Coronary artery (tissue), 2 donors: Measurements from ENCODE around the gene ARID2.

ENCODE experiments used
- DNase-seq: peaks from one replicate; pipeline ENCODE4 v3.0.0-alpha.2; 2017; ENCODE audit warnings: low spot score
- H3K27ac ChIP-seq, 2 donors: fragments of 200-600 bp; sonication (generic); one replicate each; pipeline ENCODE4 v1.5.1; 2016 to 2019
- H3K4me3 ChIP-seq: fragments of 200-600 bp; sonication (generic); 2 replicates; pipeline ENCODE4 v1.5.1; 2016; ENCODE audit warnings: mild to moderate bottlenecking, moderate library complexity
- CTCF ChIP-seq: fragments of 200-600 bp; sonication (generic); IDR thresholded peaks from one replicate; pipeline ENCODE4 v1.5.1; 2019; ENCODE audit warnings: antibody characterized with exemption

Gene ARID2

GRCh38 chr12:45732250-45732649 lies 2.7 kb downstream of the ARID2 start:
- no peak for DNase-seq
- no peak for TF ChIP-seq CTCF
- peak overlapping the region; percentile 44 to 94 for H3K27ac ChIP-seq
- H3K4me3 ChIP-seq, result peak overlapping the region; percentile 93

GRCh38 chr12:45732936-45733335 lies 3.4 kb downstream of the ARID2 start:
- no peak for TF ChIP-seq CTCF
- H3K27ac ChIP-seq, result peak overlapping the region; percentile 29 to 94
- DNase-seq, result no peak
- H3K4me3 ChIP-seq, result no peak overlapping the region

- H3K27ac ChIP-seq, result no peak overlapping the region
- H3K4me3 ChIP-seq, result no peak overlapping the region
- TF ChIP-seq CTCF, result no peak
- no peak for DNase-seq
These were observed 8.1 kb downstream of the ARID2 start for GRCh38 chr12:45737638-45738037.

GRCh38 chr12:45742590-45742989 lies 13.1 kb downstream of the ARID2 start:
- TF ChIP-seq CTCF, result no peak
- no peak overlapping the region for H3K27ac ChIP-seq
- no peak overlapping the region for H3K4me3 ChIP-seq
- DNase-seq, result no peak

GRCh38 chr12:45743247-45743646 lies 13.7 kb downstream of the ARID2 start:
- H3K27ac ChIP-seq, result no peak overlapping the region
- TF ChIP-seq CTCF, result no peak
- H3K4me3 ChIP-seq, result no peak overlapping the region
- no peak for DNase-seq

GRCh38 chr12:45745861-45746277 lies 16.4 kb downstream of the ARID2 start:
- Histone ChIP-seq H3K27ac (no peak overlapping the region), H3K4me3 (no peak overlapping the region)
- peak; percentile 19 for TF ChIP-seq CTCF
- no peak for DNase-seq

GRCh38 chr12:45756666-45757065 lies 27.2 kb downstream of the ARID2 start:
- DNase-seq, result no peak
- Histone ChIP-seq H3K27ac (no peak overlapping the region), H3K4me3 (no peak overlapping the region)
- TF ChIP-seq CTCF, result no peak
